Effector memory CD4-positive, alpha-beta T cell (primary cell): ENCODE measurements around the gene MYO16.

Source experiments
- DNase-seq, 3 donors: peaks; one replicate each; pipeline ENCODE4 v3.0.0-alpha.2; 2020
- H3K27ac ChIP-seq: 2 replicates; pipeline ENCODE4 v1.7.0; 2013; ENCODE audit warnings: mild to moderate bottlenecking, low read length, moderate library complexity; ENCODE audit not compliant: insufficient read depth, poor library complexity, severe bottlenecking
- H3K27me3 ChIP-seq: replicated peaks from 2 replicates; pipeline ENCODE4 v1.7.0; 2013; ENCODE audit warnings: mild to moderate bottlenecking, low read length; ENCODE audit not compliant: insufficient read depth, control insufficient read depth, poor library complexity, severe bottlenecking
- H3K36me3 ChIP-seq: 2 replicates; pipeline ENCODE4 v1.7.0; 2013; ENCODE audit warnings: mild to moderate bottlenecking, low read length, moderate library complexity; ENCODE audit not compliant: control insufficient read depth, insufficient read depth
- H3K4me1 ChIP-seq: 2 replicates; pipeline ENCODE4 v1.7.0; 2013; ENCODE audit warnings: low read length, mild to moderate bottlenecking; ENCODE audit not compliant: control insufficient read depth, insufficient read depth, poor library complexity, severe bottlenecking
- H3K4me3 ChIP-seq: 2 replicates; pipeline ENCODE4 v1.7.0; 2013; ENCODE audit warnings: low read length, low read depth, mild to moderate bottlenecking; ENCODE audit not compliant: insufficient read depth, poor library complexity, severe bottlenecking
- H3K9me3 ChIP-seq: 2 replicates; pipeline ENCODE4 v1.7.0; 2013; ENCODE audit warnings: mild to moderate bottlenecking, low read length, moderate library complexity; ENCODE audit not compliant: control insufficient read depth

Gene MYO16

GRCh38 chr13:108996430-108996829 lies 367.0 kb downstream of the MYO16 start:
- no peak for DNase-seq
- Histone ChIP-seq H3K9me3 (no peaks in the 10 kb centered on the region), H3K27ac (no peak overlapping the region), H3K27me3 (no peaks in the 10 kb centered on the region), H3K36me3 (no peaks in the 10 kb centered on the region), H3K4me3 (no peak overlapping the region), H3K4me1 (no peaks in the 10 kb centered on the region)

- Histone ChIP-seq H3K9me3 (no peaks in the 10 kb centered on the region), H3K4me3 (no peak overlapping the region), H3K36me3 (no peaks in the 10 kb centered on the region), H3K27me3 (no peaks in the 10 kb centered on the region), H3K27ac (no peak overlapping the region), H3K4me1 (no peaks in the 10 kb centered on the region)
- no peak for DNase-seq
Observed at GRCh38 chr13:109000207-109000606, 370.8 kb downstream of the MYO16 start.

- no peaks in the 10 kb centered on the region for H3K4me1 ChIP-seq
- no peaks in the 10 kb centered on the region for H3K27me3 ChIP-seq
- H3K27ac ChIP-seq = no peak overlapping the region
- H3K9me3 ChIP-seq = no peaks in the 10 kb centered on the region
- no peak for DNase-seq
- H3K36me3 ChIP-seq = no peaks in the 10 kb centered on the region
- no peak overlapping the region for H3K4me3 ChIP-seq
Observed at GRCh38 chr13:109002934-109003333, 373.5 kb downstream of the MYO16 start.

GRCh38 chr13:109007946-109008345 lies 378.5 kb downstream of the MYO16 start:
- Histone ChIP-seq H3K27me3 (no peaks in the 10 kb centered on the region), H3K27ac (no peak overlapping the region), H3K9me3 (no peaks in the 10 kb centered on the region), H3K4me1 (no peaks in the 10 kb centered on the region), H3K36me3 (no peaks in the 10 kb centered on the region), H3K4me3 (no peak overlapping the region)
- no peak for DNase-seq

- DNase-seq = no peak
- H3K4me1 ChIP-seq = no peaks in the 10 kb centered on the region
- H3K9me3 ChIP-seq = no peaks in the 10 kb centered on the region
- H3K27me3 ChIP-seq = no peaks in the 10 kb centered on the region
- H3K36me3 ChIP-seq = no peaks in the 10 kb centered on the region
- H3K27ac ChIP-seq = no peak overlapping the region
- no peak overlapping the region for H3K4me3 ChIP-seq
Observed at GRCh38 chr13:109009756-109010155, 380.3 kb downstream of the MYO16 start.

GRCh38 chr13:109010912-109011311 lies 381.5 kb downstream of the MYO16 start:
- H3K9me3 ChIP-seq = no peaks in the 10 kb centered on the region
- H3K4me3 ChIP-seq = no peak overlapping the region
- no peaks in the 10 kb centered on the region for H3K4me1 ChIP-seq
- no peaks in the 10 kb centered on the region for H3K36me3 ChIP-seq
- no peak overlapping the region for H3K27ac ChIP-seq
- no peak for DNase-seq
- no peaks in the 10 kb centered on the region for H3K27me3 ChIP-seq

GRCh38 chr13:109012115-109012514 lies 382.7 kb downstream of the MYO16 start:
- Histone ChIP-seq H3K4me1 (no peaks in the 10 kb centered on the region), H3K36me3 (no peaks in the 10 kb centered on the region), H3K27ac (no peak overlapping the region), H3K27me3 (no peaks in the 10 kb centered on the region), H3K9me3 (no peaks in the 10 kb centered on the region), H3K4me3 (no peak overlapping the region)
- DNase-seq = no peak

GRCh38 chr13:109021558-109021957 lies 392.1 kb downstream of the MYO16 start:
- H3K27ac ChIP-seq = no peak overlapping the region
- H3K36me3 ChIP-seq = no peaks in the 10 kb centered on the region
- no peaks in the 10 kb centered on the region for H3K9me3 ChIP-seq
- no peak overlapping the region for H3K4me3 ChIP-seq
- H3K27me3 ChIP-seq = no peaks in the 10 kb centered on the region
- no peaks in the 10 kb centered on the region for H3K4me1 ChIP-seq
- DNase-seq = no peak

- Histone ChIP-seq H3K36me3 (no peaks in the 10 kb centered on the region), H3K9me3 (no peaks in the 10 kb centered on the region)
- DNase-seq = no peak
Observed at GRCh38 chr13:109024611-109025010, 395.2 kb downstream of the MYO16 start.

GRCh38 chr13:109026266-109026665 lies 396.9 kb downstream of the MYO16 start:
- no peaks in the 10 kb centered on the region for H3K27me3 ChIP-seq
- no peak for DNase-seq

More at GRCh38 chr13:109024611-109025010, 395.2 kb downstream of the MYO16 start:
- H3K4me3 ChIP-seq = no peak overlapping the region
- no peak overlapping the region for H3K27ac ChIP-seq
- no peaks in the 10 kb centered on the region for H3K27me3 ChIP-seq
- no peaks in the 10 kb centered on the region for H3K4me1 ChIP-seq

GRCh38 chr13:109028624-109029023 lies 399.2 kb downstream of the MYO16 start:
- Histone ChIP-seq H3K27me3 (no peaks in the 10 kb centered on the region), H3K36me3 (no peaks in the 10 kb centered on the region), H3K9me3 (no peaks in the 10 kb centered on the region), H3K4me1 (no peaks in the 10 kb centered on the region), H3K27ac (no peak overlapping the region), H3K4me3 (no peak overlapping the region)
- DNase-seq = no peak

More at GRCh38 chr13:109026266-109026665, 396.9 kb downstream of the MYO16 start:
- Histone ChIP-seq H3K4me1 (no peaks in the 10 kb centered on the region), H3K4me3 (no peak overlapping the region), H3K27ac (no peak overlapping the region), H3K9me3 (no peaks in the 10 kb centered on the region), H3K36me3 (no peaks in the 10 kb centered on the region)
